Adipocyte (in vitro differentiated cells): ENCODE data around the gene KCNQ1.

Source experiments
- DNase-seq: peaks from one replicate; pipeline ENCODE4 v3.0.0-alpha.2; 2015; ENCODE audit warnings: low read depth
- H3K27me3 ChIP-seq: replicated peaks from 2 replicates; pipeline ENCODE4 v1.7.0; 2013; ENCODE audit warnings: mild to moderate bottlenecking, low read length, moderate library complexity; ENCODE audit not compliant: control insufficient read depth, insufficient read depth
- H3K36me3 ChIP-seq: 2 replicates; pipeline ENCODE4 v1.7.0; 2013; ENCODE audit warnings: low read length, mild to moderate bottlenecking, moderate library complexity; ENCODE audit not compliant: control insufficient read depth, insufficient read depth, severe bottlenecking
- H3K4me1 ChIP-seq: 2 replicates; pipeline ENCODE4 v1.7.0; 2013; ENCODE audit warnings: mild to moderate bottlenecking, low read length, moderate library complexity; ENCODE audit not compliant: control insufficient read depth, insufficient read depth
- H3K4me3 ChIP-seq: 2 replicates; pipeline ENCODE4 v1.7.0; 2013; ENCODE audit warnings: mild to moderate bottlenecking, low read length, moderate library complexity
- H3K9ac ChIP-seq: 2 replicates; pipeline ENCODE4 v1.7.0; 2013; ENCODE audit warnings: mild to moderate bottlenecking, low read length, moderate library complexity
- H3K9me3 ChIP-seq: 2 replicates; pipeline ENCODE4 v1.7.0; 2013; ENCODE audit warnings: mild to moderate bottlenecking, low read length, moderate library complexity; ENCODE audit not compliant: control insufficient read depth

Gene KCNQ1

DNA sequence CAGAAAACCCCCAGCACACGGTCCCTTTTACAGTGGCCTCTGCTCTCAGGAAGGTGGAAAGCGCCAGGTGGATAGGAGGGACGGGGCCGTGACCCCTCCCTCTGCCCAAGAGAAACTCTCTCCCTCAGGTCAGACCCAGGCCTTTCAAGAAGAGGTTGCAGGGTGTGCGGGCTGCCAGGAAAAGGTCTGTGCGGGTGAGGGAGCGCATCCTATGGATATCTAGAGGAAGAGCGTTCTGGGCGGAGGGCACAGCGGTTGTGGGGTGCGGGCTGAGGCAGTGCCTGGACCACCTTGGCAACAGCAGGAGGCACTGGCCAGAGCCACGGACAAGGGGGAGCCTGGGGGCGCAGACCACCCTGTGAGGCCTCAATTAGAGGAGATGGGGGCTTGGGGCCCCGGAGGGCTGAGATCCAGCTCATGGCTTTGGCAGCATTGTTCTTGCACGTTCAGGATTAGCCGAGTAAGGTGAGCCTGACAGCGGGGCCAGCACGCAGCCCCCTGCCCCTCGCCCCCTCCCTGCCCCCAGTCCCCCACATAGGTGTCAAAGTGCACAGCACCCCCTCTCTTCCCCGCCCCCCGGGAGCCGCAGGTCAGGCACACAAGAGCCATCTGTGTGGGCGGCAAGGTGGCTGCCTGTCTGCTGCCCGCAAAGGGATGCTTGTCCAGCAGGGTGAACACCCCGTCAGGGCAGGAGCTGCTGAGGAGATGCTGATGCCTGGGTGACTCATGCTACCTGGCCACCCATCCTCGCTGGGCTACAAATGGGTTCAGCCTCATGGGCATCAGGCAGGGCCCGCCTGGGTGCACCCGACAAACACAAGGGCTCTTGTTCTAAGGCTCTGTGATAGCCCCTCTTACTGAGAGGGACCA lies 347.8 kb downstream of the KCNQ1 start:
- Histone ChIP-seq H3K36me3 (no peaks in the 10 kb centered on the region), H3K4me3 (no peak overlapping the region), H3K9me3 (no peaks in the 10 kb centered on the region), H3K27me3 (peaks cover 49% of the 10 kb centered on the region), H3K4me1 (no peaks in the 10 kb centered on the region), H3K9ac (no peak overlapping the region)
- no peak for DNase-seq

DNA sequence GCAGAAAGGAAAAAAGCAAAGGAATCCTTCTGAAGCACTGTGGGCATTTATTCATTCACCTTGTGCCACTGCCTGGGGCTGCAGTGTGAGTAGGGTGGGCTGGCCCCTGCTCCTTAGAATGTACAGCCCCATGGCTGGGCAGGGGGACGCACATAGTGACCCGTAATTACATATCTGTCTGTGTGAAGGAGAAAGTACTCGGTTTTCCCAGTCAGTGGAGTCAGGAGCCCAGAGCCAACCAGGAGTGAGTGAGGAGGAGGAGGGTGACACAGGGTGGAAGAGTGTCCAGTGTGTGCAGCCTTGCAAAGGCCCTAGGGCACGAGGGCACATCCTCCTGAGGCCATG lies 348.9 kb downstream of the KCNQ1 start:
- Histone ChIP-seq H3K9ac (no peak overlapping the region), H3K4me3 (no peak overlapping the region), H3K27me3 (peaks cover 53% of the 10 kb centered on the region), H3K9me3 (no peaks in the 10 kb centered on the region), H3K4me1 (no peaks in the 10 kb centered on the region), H3K36me3 (no peaks in the 10 kb centered on the region)
- DNase-seq: no peak

DNA sequence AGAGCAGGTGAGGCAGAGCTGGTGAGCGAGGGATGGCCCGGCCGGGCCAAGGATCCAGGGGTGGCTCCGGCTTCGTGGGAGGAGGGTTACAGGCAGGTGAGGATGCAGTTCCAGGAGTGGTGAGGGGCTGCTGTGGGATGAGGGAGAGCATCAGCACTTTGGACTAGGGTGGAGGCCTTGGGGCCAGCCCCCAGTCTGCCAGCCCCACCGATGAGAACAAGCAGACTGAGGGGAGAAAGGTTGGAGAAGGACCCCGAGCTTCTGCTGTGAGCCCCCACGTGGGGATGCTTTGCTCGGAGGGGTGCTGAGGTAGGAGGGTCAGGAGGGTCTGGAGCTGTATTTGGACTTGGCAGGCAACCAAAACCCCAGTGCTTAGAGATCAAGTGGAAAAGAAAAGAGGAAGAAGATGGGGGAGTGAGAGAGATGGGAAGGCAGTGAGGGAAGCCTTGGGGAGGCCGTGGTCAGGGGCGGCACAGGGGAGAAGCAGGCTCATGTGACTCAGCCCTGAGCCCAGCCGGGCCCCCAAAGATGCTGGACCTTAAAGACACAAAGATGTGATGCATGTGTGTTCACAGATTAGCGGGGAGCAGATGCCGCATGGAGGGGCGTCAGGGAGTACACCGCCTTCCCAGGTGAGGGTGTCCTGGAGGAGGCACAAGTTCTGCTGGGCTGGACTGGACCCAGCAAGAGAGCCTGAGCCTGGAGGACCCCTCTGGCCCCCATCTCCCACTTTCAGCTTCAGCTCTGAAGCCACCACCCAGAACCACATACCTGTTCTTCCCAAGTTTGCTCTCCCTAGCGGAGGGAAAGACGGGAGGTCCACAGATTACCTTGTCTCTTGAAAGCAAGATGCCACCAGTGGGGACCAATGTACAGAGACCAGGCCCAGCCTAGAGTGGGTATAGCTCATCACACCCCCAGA lies 349.5 kb downstream of the KCNQ1 start:
- H3K9ac ChIP-seq: no peak overlapping the region
- no peaks in the 10 kb centered on the region for H3K36me3 ChIP-seq
- no peak overlapping the region for H3K4me3 ChIP-seq
- H3K9me3 ChIP-seq: peaks cover 2% of the 10 kb centered on the region
- peaks cover 48% of the 10 kb centered on the region for H3K27me3 ChIP-seq
- no peak for DNase-seq
- H3K4me1 ChIP-seq: no peaks in the 10 kb centered on the region

DNA sequence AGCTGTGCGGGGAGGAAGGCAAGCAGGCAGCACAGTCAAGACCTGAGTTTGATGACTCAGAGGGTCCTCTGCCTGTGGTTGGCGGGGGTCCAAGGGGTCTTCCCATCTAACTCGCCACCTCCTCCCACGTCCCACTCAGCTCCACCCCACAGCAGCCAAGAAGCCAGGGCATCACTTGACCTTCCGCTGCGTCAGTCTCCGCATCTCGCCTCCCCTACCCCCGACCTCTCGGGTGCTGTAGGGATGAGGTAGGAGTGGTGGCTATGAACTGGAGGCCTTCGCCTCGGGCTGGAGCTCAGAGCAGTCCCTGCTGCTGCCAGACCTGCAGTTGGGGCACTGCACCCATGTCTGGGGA lies 350.1 kb downstream of the KCNQ1 start:
- H3K9me3 ChIP-seq: peaks cover 7% of the 10 kb centered on the region
- H3K36me3 ChIP-seq: no peaks in the 10 kb centered on the region
- H3K4me1 ChIP-seq: no peaks in the 10 kb centered on the region
- no peak overlapping the region for H3K9ac ChIP-seq
- peaks cover 43% of the 10 kb centered on the region for H3K27me3 ChIP-seq
- DNase-seq: no peak
- no peak overlapping the region for H3K4me3 ChIP-seq

DNA sequence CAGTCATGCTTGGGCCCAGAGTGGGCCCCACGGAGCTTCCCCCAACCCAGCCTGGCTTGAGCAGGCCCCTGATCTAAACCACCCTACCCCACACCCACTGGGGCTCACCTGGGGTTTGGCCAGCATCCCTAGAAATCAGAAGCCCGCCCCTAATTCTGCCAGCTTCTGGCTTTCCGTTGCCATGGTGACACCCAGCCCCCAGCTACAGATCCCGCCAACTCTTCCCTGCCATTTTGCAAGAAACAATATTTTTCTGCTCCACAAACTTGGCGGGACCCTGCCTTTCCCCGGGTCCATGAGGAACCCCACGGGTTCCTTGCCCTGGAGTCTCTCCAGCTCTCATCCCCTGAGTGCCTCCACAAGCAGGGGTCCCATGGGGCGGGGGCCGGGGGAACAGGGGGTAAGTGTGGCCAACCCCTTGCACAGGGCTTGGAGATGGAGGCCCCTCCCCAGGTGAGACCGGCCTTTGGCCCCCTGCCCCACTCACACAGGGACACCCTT lies 350.7 kb downstream of the KCNQ1 start:
- no peak for DNase-seq
- no peaks in the 10 kb centered on the region for H3K36me3 ChIP-seq
- H3K27me3 ChIP-seq: peaks cover 40% of the 10 kb centered on the region
- H3K9ac ChIP-seq: no peak overlapping the region
- no peaks in the 10 kb centered on the region for H3K4me1 ChIP-seq
- no peak overlapping the region for H3K4me3 ChIP-seq
- H3K9me3 ChIP-seq: peaks cover 7% of the 10 kb centered on the region

DNA sequence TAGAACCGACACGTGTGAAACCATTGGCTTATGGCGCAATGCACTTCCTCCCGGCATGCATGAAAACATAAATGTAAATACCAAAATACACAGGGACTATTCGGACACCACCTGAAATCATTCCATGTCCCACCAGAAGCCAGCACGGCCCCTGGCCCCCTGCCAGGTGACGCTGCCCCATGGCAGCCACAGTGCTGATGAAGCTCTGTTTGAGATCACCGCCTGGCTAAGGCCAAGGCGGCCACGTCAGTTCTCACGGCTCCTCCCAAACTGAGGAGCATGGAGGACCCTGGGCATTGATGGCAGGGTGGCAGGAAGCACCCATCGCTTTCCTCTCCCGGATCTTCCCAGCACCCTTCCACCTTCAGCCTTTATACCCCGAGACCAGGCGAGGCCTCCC lies 351.3 kb downstream of the KCNQ1 start:
- H3K9me3 ChIP-seq: peaks cover 7% of the 10 kb centered on the region
- H3K36me3 ChIP-seq: no peaks in the 10 kb centered on the region
- no peak overlapping the region for H3K4me3 ChIP-seq
- H3K9ac ChIP-seq: no peak overlapping the region
- no peaks in the 10 kb centered on the region for H3K4me1 ChIP-seq
- H3K27me3 ChIP-seq: peaks cover 40% of the 10 kb centered on the region
- DNase-seq: no peak

DNA sequence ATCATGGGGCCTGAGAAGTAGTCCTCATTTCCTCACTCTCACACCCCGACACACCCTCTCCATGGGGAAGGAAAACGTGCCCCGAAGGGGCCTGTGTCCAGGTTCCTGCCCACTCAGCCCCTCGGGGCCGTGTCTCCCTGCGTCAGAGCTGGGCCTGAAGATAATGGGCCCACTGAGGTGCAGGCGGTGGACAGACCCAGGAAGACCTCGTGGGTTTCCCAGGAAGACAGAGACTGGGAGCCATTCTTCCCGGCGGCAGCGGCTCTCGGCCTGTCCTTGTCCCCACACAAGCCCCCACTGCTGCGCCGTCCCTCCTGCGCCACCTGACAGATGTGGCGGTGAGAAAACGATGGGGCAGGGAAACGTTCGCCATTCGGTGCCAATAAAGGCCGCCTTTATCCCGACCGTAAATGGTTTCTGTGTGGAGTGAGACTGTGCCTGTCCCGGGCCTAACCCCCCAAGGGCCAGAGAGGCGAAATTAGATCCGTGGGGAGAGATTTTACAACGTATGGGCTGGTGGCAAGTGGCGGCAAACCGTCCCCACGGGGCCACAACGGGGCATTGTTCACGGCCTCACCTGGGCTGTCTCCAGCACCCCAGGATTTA lies 351.8 kb downstream of the KCNQ1 start:
- Histone ChIP-seq H3K27me3 (peaks cover 41% of the 10 kb centered on the region), H3K9ac (no peak overlapping the region), H3K4me1 (no peaks in the 10 kb centered on the region), H3K9me3 (peaks cover 7% of the 10 kb centered on the region), H3K4me3 (no peak overlapping the region), H3K36me3 (no peaks in the 10 kb centered on the region)
- DNase-seq: no peak

DNA sequence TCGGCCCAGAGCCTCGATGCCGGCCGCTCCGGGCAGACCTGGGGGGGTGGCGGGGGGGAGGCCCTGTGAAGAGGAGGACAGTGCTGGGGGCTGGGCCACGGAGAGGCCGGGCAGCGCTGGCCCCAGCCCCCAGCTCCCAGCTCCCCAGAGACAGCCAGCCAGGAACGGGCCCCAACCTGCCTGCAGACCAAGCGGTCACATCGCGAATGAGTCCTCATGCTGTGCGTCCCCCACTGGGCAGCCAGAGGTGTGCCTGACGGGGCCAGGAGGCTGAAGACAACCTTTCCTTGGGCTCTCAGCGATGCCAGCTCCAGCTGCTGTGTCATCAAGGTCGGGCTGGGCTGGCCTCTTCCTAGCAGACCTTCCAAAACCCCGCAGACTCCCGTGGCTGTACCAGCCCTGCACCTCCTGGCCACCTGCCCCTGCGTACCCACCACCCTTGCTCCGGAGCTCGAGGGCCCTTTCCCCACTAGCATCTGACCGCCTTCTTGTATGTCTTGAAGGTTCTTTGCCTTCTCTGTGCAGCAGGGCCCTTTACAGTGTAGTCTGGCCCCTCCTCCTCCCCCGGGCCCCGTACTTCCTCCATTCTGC lies 352.4 kb downstream of the KCNQ1 start:
- no peaks in the 10 kb centered on the region for H3K36me3 ChIP-seq
- no peak overlapping the region for H3K4me3 ChIP-seq
- no peaks in the 10 kb centered on the region for H3K4me1 ChIP-seq
- no peak overlapping the region for H3K9ac ChIP-seq
- peaks cover 7% of the 10 kb centered on the region for H3K9me3 ChIP-seq
- peaks cover 40% of the 10 kb centered on the region for H3K27me3 ChIP-seq
- no peak for DNase-seq

DNA sequence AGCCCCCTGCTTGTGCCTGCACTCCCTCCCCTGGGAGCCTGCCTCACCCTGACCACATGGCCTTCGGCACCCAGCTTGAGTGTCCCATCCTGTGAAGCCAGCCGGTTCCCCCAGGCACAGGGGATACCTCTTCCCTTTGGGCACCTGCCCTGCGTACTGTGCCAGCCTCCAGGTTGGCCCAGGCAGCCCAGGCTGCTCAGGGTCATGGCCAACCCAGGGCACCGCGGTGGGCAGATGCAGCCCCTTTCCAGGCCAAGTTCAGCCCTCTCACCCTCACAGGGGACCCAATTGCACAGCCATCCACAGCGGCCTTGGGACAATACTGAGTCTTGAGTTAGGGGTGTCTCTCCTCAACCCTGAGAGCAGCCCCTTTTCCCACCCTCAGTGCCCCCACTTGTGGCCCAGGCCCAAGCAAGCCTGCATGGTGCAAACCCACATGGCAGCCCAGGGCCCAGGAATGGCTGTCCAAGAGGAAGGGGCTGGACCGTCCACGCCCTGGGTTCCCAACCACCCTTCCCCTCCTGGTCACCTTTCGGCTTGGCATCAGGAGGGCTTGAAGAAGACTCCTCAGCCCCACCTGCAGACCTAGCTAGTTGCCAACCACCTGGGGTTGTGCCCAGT lies 353.0 kb downstream of the KCNQ1 start:
- no peaks in the 10 kb centered on the region for H3K36me3 ChIP-seq
- no peak overlapping the region for H3K9ac ChIP-seq
- H3K27me3 ChIP-seq: peaks cover 43% of the 10 kb centered on the region
- H3K9me3 ChIP-seq: peaks cover 7% of the 10 kb centered on the region
- no peaks in the 10 kb centered on the region for H3K4me1 ChIP-seq
- no peak for DNase-seq
- H3K4me3 ChIP-seq: no peak overlapping the region

DNA sequence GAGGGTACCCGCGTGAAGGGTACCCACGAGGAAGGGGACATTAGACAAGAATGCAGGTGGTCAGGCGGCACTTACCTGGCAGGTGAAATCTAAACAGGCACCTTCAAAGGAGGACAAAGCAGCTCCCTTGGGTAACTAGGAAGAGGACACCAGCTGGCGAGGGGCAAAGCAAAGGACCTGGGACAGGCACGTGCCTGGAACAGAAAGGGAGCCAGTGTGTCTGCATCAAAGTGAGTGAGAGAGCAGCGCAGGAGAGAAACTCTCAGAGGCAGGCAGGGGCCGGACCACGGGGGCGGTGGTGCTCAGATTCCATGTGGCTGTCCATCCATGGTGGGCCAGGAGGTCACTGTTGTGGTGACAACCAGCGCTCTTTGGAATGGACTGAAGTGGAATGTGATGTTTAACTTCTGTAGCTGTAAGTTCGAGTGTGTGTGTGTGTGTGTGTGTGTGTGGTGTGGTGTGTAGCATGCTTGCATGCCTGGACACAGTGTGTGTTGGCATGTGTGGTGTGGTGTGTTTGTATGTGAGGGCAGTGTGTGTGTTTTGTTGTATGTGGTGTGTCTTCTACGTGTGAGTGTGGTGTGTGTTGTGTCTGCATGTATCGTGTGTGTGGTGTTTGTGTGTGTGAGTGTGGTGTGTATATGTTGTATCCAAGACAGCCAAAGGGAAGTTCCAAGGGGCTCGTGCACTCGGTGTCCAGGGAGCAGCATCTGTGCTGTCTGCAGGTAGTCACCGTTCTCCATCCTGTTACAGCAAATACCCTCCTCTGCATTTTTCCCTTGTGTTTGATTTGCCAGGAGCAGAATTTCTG lies 354.3 kb downstream of the KCNQ1 start:
- Histone ChIP-seq H3K27me3 (peaks cover 33% of the 10 kb centered on the region), H3K9me3 (peaks cover 7% of the 10 kb centered on the region), H3K9ac (no peak overlapping the region), H3K4me3 (no peak overlapping the region), H3K4me1 (no peaks in the 10 kb centered on the region), H3K36me3 (no peaks in the 10 kb centered on the region)
- no peak for DNase-seq
